Glutamatergic neuron (in vitro differentiated cells): ENCODE results near the gene NET1. TPM values are rescaled to one million over a fixed set of nuclear protein-coding genes. Genes with fewer than 3 reads are reported as not detected.

ENCODE experiments used
- DNase-seq: peaks from one replicate; pipeline ENCODE4 v3.0.0; 2022
- H3K27ac Mint-ChIP-seq: one replicate; pipeline ENCODE4 v1.8.0; 2020; ENCODE audit warnings: mild to moderate bottlenecking, mixed read lengths, inconsistent platforms; ENCODE audit not compliant: unreplicated experiment
- H3K27me3 Mint-ChIP-seq: one replicate; pipeline ENCODE4 v1.8.0; 2020; ENCODE audit warnings: mild to moderate bottlenecking, moderate library complexity, mixed read lengths, inconsistent platforms; ENCODE audit not compliant: unreplicated experiment
- H3K36me3 Mint-ChIP-seq: one replicate; pipeline ENCODE4 v1.8.0; 2020; ENCODE audit warnings: mild to moderate bottlenecking, mixed read lengths, inconsistent platforms; ENCODE audit not compliant: unreplicated experiment
- H3K4me1 Mint-ChIP-seq: one replicate; pipeline ENCODE4 v1.8.0; 2020; ENCODE audit warnings: mild to moderate bottlenecking, low read depth, mixed read lengths, inconsistent platforms; ENCODE audit not compliant: unreplicated experiment
- H3K4me3 Mint-ChIP-seq: one replicate; pipeline ENCODE4 v1.8.0; 2020; ENCODE audit warnings: mild to moderate bottlenecking, mixed read lengths, inconsistent platforms; ENCODE audit not compliant: unreplicated experiment
- H3K9me3 Mint-ChIP-seq: one replicate; pipeline ENCODE4 v1.8.0; 2020; ENCODE audit warnings: mild to moderate bottlenecking, moderate library complexity, mixed read lengths, inconsistent platforms; ENCODE audit not compliant: unreplicated experiment
- CTCF ChIP-seq: fragments of 200-600 bp; sonication (generic); IDR thresholded peaks from one replicate; pipeline ENCODE4 v1.5.0; 2021; ENCODE audit not compliant: partially characterized antibody, unreplicated experiment
- total RNA-seq: library from RNA; stranded (reverse); fragmentation: NEBNext Ultra II Directional; extraction: Animal tissue kit (Norgen Biotek cat#: 25700); gene quantifications from one replicate; pipeline ENCODE4 v1.2.1, GENCODE V29; 2021; ENCODE audit not compliant: unreplicated experiment

The NET1 gene
- total RNA-seq, 1 donor from 2014 or later: 63.8 TPM

GRCh38 chr10:5435328-5435727, 23.0 kb downstream of the NET1 start:
- H3K4me3 Mint-ChIP-seq: no peak overlapping the region
- TF ChIP-seq CTCF: no peak
- peaks cover 6% of the 10 kb centered on the region for H3K36me3 Mint-ChIP-seq
- DNase-seq: no peak
- no peak overlapping the region for H3K27ac Mint-ChIP-seq
- H3K9me3 Mint-ChIP-seq: peaks cover 2% of the 10 kb centered on the region
- H3K4me1 Mint-ChIP-seq: peaks cover 29% of the 10 kb centered on the region
- no peaks in the 10 kb centered on the region for H3K27me3 Mint-ChIP-seq

GRCh38 chr10:5440206-5440605, 27.8 kb downstream of the NET1 start:
- no peak overlapping the region for H3K4me3 Mint-ChIP-seq
- H3K27ac Mint-ChIP-seq: no peak overlapping the region
- peaks cover 28% of the 10 kb centered on the region for H3K4me1 Mint-ChIP-seq
- no peak for DNase-seq
- no peaks in the 10 kb centered on the region for H3K36me3 Mint-ChIP-seq
- H3K27me3 Mint-ChIP-seq: no peaks in the 10 kb centered on the region
- no peak for TF ChIP-seq CTCF
- no peaks in the 10 kb centered on the region for H3K9me3 Mint-ChIP-seq

- TF ChIP-seq CTCF: no peak
- no peaks in the 10 kb centered on the region for H3K9me3 Mint-ChIP-seq
- H3K4me1 Mint-ChIP-seq: peaks cover 28% of the 10 kb centered on the region
- DNase-seq: no peak
- no peaks in the 10 kb centered on the region for H3K27me3 Mint-ChIP-seq
- H3K36me3 Mint-ChIP-seq: no peaks in the 10 kb centered on the region
- H3K4me3 Mint-ChIP-seq: no peak overlapping the region
- no peak overlapping the region for H3K27ac Mint-ChIP-seq
These were observed 28.7 kb downstream of the NET1 start for GRCh38 chr10:5441106-5441505.

- TF ChIP-seq CTCF: peak; percentile 73
- Mint-ChIP-seq H3K27me3 (no peaks in the 10 kb centered on the region), H3K4me3 (no peak overlapping the region), H3K27ac (no peak overlapping the region), H3K4me1 (peaks cover 36% of the 10 kb centered on the region), H3K36me3 (no peaks in the 10 kb centered on the region), H3K9me3 (no peaks in the 10 kb centered on the region)
- DNase-seq: no peak
These were observed 30.0 kb downstream of the NET1 start for GRCh38 chr10:5442065-5442989.

- peaks cover 36% of the 10 kb centered on the region for H3K4me1 Mint-ChIP-seq
- no peaks in the 10 kb centered on the region for H3K9me3 Mint-ChIP-seq
- TF ChIP-seq CTCF: no peak
- H3K27ac Mint-ChIP-seq: no peak overlapping the region
- H3K27me3 Mint-ChIP-seq: no peaks in the 10 kb centered on the region
- no peak for DNase-seq
- H3K36me3 Mint-ChIP-seq: no peaks in the 10 kb centered on the region
- no peak overlapping the region for H3K4me3 Mint-ChIP-seq
These were observed 30.6 kb downstream of the NET1 start for GRCh38 chr10:5442990-5443370.
